Measurements from ENCODE around the gene FFAR2.

GRCh38 chr19:35459414-35460082 is 11.5 kb downstream of the FFAR2 start:
- TF ChIP-seq CTCF (conservative IDR thresholded peaks at IDR 0.05 in 1 of 2, IDR thresholded peaks at IDR 0.05 in 1 of 2; ENCODE audit: extremely low read depth in 1 of 2, insufficient read depth in 1 of 2, low read depth in 1 of 2, low read length in 2 of 2) (no peak), EZH2 (IDR thresholded peaks at IDR 0.05; ENCODE audit: borderline replicate concordance, low read length) (no peak)

All from mammary epithelial cell (primary cell).